ENCODE measurements around the gene TSPAN14. TPM values are rescaled to one million over a fixed set of nuclear protein-coding genes. Genes with fewer than 3 reads are reported as not detected.

Gene TSPAN14
- total RNA-seq, 6 donors from 2014 or later, result 52.1 to 157 (median 111) TPM

DNA sequence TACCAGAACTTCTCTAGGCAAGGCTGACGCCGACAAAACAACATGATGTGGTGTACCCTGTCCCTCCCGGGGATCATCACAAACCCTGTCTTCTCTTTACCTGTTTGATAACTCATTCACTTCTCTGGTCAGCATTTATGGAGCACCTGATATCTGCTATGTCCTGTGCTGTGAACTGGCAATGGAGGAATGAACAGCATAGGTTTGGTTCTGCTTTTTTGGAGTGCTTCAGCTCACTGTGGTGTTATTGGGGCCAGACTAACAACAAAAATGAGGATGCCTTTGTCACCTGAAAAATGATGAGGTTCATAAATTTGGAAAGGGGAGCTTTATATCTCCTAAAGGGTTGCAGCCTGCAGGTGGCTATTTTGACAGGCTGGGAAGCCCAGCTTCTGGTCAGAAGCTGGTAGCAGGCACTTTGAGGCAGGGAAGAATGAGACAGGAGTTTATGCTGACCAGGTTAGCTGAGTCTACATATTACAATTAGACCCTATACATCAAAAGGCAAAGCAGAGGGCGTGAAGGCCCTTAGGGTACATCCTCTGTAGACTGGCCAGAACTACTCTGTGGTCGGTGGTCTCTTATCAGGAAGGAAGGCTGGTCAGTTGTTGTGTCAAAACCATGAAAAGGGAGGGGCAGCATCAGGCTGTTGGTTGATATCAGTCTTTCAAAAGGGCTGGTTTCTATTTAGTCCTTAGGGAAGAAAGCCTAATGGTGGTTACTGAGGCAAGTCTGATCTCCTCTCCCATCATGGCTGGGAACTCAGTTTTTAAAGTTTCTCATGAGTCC, 125.9 kb downstream of the TSPAN14 start:
- peaks cover 0 to 8% (median 6%) of the 10 kb centered on the region in 4 donors for H3K9me3 ChIP-seq
- no peaks in the 10 kb centered on the region for H3K36me3 ChIP-seq
- 71 to 80% methylated on average over 5 of the region's 5 CpGs for WGBS, 2 donors
- no peak overlapping the region for H3K27ac ChIP-seq
- ATAC-seq (ENCODE audit: low FRiP score in 2 of 2), result no peak
- no peak for TF ChIP-seq POLR2AphosphoS5 (IDR thresholded peaks at IDR 0.05)
- TF ChIP-seq EP300 (IDR thresholded peaks at IDR 0.05), result no peak
- TF ChIP-seq, protein P1, sequence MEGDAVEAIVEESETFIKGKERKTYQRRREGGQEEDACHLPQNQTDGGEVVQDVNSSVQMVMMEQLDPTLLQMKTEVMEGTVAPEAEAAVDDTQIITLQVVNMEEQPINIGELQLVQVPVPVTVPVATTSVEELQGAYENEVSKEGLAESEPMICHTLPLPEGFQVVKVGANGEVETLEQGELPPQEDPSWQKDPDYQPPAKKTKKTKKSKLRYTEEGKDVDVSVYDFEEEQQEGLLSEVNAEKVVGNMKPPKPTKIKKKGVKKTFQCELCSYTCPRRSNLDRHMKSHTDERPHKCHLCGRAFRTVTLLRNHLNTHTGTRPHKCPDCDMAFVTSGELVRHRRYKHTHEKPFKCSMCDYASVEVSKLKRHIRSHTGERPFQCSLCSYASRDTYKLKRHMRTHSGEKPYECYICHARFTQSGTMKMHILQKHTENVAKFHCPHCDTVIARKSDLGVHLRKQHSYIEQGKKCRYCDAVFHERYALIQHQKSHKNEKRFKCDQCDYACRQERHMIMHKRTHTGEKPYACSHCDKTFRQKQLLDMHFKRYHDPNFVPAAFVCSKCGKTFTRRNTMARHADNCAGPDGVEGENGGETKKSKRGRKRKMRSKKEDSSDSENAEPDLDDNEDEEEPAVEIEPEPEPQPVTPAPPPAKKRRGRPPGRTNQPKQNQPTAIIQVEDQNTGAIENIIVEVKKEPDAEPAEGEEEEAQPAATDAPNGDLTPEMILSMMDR (IDR thresholded peaks at IDR 0.05), result no peak
- no peak for TF ChIP-seq POLR2A (IDR thresholded peaks at IDR 0.05)
- no peak for DNase-seq
- peaks cover 0 to 5% (median 0%) of the 10 kb centered on the region in 4 donors for H3K4me1 ChIP-seq
- H3K4me3 ChIP-seq, result no peak overlapping the region
- H3K27me3 ChIP-seq, result no peaks in the 10 kb centered on the region

DNA sequence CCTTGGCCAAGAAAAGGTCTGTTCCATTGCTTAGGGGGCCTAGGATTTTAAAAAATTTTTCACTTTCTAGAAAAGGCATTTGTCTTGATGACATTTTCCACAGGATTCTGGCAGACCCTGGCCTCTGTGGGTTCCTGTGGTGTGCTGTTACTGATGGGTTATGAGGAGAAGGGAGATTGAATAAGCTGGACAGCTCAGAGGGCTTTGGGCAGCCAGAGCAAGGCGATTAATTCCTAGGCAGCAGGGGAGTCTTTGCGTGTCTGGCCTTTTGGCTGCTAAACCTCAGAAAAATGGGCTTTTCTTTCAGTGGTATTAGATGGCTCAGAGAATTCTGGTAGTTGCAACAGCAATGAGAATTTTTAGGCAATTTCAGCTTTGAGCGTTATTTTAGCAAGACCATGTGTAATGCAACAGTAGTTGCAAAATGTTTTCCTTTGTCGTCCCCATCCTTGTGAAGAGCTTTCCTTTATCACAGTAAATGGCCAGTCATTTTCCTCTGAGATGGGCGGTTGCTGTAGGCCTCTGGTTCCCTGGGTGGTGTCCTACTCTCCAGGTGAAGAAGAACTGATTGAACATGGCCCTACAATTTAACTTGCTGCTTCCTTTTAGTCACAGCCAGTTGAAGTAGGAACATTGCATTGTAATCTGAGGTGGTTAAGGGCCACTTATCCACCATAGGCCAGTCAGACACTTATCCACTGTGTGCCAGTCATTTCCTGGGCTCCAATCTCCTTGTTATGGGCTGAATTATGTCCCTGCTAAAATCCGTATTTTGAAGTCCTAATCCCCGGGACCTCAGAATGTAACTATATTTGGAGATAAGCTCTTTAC, 126.7 kb downstream of the TSPAN14 start:
- no peak overlapping the region for H3K4me3 ChIP-seq
- H3K27ac ChIP-seq, result peak overlapping the region in 1 of 4 donors; percentile 48
- ATAC-seq (ENCODE audit: low FRiP score in 2 of 2) (peak in 1 of 2 donors; percentile 11), DNase-seq (no peak)
- H3K36me3 ChIP-seq, result no peaks in the 10 kb centered on the region
- peaks cover 0 to 8% (median 6%) of the 10 kb centered on the region in 4 donors for H3K9me3 ChIP-seq
- peaks cover 0 to 5% (median 0%) of the 10 kb centered on the region in 4 donors for H3K4me1 ChIP-seq
- TF ChIP-seq POLR2AphosphoS5 (IDR thresholded peaks at IDR 0.05), result no peak
- TF ChIP-seq EP300 (IDR thresholded peaks at IDR 0.05), result no peak
- TF ChIP-seq POLR2A (IDR thresholded peaks at IDR 0.05), result no peak
- TF ChIP-seq, protein P1 (IDR thresholded peaks at IDR 0.05), result no peak
- no peaks in the 10 kb centered on the region for H3K27me3 ChIP-seq
- 63 to 79% methylated on average over 7 of the region's 7 CpGs for WGBS, 2 donors

DNA sequence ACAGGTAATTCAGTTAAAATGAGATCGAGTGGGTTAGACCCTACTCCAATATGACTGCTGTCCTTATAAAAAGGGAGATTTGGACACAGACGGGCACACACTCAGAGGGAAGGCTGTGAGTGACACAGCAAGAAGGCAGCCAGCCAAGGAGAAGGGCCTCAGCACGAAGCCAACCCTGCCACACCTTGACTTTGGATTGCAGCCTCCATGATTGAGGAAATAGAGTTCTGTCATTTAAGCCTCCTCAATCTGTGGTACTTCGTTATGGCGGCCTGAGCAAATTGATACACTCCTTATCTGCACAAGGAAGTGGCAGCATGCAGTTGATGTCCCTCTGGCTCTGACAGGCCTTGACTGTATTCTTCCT, 127.3 kb downstream of the TSPAN14 start:
- H3K27ac ChIP-seq, result no peak overlapping the region
- H3K27me3 ChIP-seq, result no peaks in the 10 kb centered on the region
- TF ChIP-seq POLR2A (IDR thresholded peaks at IDR 0.05), result no peak
- TF ChIP-seq, protein P1 (IDR thresholded peaks at IDR 0.05), result no peak
- TF ChIP-seq EP300 (IDR thresholded peaks at IDR 0.05), result no peak
- no peak for TF ChIP-seq POLR2AphosphoS5 (IDR thresholded peaks at IDR 0.05)
- peaks cover 0 to 8% (median 6%) of the 10 kb centered on the region in 4 donors for H3K9me3 ChIP-seq
- H3K4me3 ChIP-seq, result no peak overlapping the region
- no peaks in the 10 kb centered on the region for H3K36me3 ChIP-seq
- DNase-seq (peak in 1 of 2 donors; percentile 41), ATAC-seq (ENCODE audit: low FRiP score in 2 of 2) (peak in 1 of 2 donors; percentile 61)
- H3K4me1 ChIP-seq, result peaks cover 0 to 5% (median 0%) of the 10 kb centered on the region in 4 donors
- 68 to 77% methylated on average over 5 of the region's 5 CpGs for WGBS, 2 donors

DNA sequence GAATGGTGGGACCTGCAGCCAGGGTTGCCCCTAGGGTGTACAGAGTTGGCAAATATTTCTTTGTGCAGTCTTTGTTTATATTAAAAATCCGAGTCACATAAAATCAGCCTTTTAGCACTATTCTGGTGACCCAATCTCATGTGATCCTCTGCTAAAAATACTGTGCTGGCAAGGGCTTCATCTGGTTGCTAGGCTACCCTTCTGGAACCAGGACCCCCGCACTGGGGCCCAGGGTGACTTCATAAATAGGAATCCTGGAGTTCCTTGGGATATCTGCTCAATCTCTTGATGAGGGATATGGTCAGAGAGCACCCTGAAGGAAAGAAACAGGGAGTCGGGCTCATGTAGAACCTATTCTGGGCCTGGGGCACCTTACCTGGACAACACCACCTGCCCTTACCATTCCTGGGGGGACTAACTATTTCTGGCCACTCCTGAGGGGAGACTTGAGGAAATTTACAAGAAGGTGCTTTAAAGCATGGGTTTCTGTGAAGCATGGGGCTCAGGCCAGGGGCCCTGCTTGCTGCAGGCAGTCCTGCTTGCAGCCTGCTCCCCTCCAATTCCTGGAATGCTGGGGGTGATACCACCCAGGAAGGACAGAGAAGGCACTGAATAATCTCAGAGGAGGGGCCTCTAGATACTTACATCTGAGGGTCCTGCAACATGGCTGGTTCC, 128.3 kb downstream of the TSPAN14 start:
- H3K27ac ChIP-seq, result no peak overlapping the region
- 78 to 85% methylated on average over 3 of the region's 3 CpGs for WGBS, 2 donors
- no peak for DNase-seq
- no peaks in the 10 kb centered on the region for H3K27me3 ChIP-seq
- peaks cover 0 to 5% (median 0%) of the 10 kb centered on the region in 4 donors for H3K4me1 ChIP-seq
- ATAC-seq (ENCODE audit: low FRiP score in 2 of 2), result no peak
- TF ChIP-seq, protein P1 (IDR thresholded peaks at IDR 0.05), result no peak
- TF ChIP-seq EP300 (IDR thresholded peaks at IDR 0.05) (no peak), POLR2A (IDR thresholded peaks at IDR 0.05) (no peak), POLR2AphosphoS5 (IDR thresholded peaks at IDR 0.05) (no peak)
- H3K36me3 ChIP-seq, result no peaks in the 10 kb centered on the region
- H3K4me3 ChIP-seq, result no peak overlapping the region
- no peaks in the 10 kb centered on the region for H3K9me3 ChIP-seq

Other genes with a start within 250 kb of the TSPAN14 start
- 100 to 1,000 TPM; 108 to 327 (median 194) TPM for gene ANXA11, start 248.8 kb upstream of the TSPAN14 start, total RNA-seq
- 1 to 10 TPM in 1 of 6 donors, under 1 TPM in 5; 0.15 to 2.1 (median 0.73) TPM for gene MAT1A, start 164.7 kb upstream of the TSPAN14 start, total RNA-seq
- gene DYDC1, start 97.6 kb upstream of the TSPAN14 start, total RNA-seq, result 1 to 10 TPM in 1 of 6 donors, under 1 TPM in 1, not detected in 4; 0.71 to 8.7 TPM
- 10 to 100 TPM in 1 of 6 donors, 1 to 10 TPM in 3, not detected in 2; 1.9 to 13.7 (median 3.6) TPM for gene DYDC2, start 97.5 kb upstream of the TSPAN14 start, total RNA-seq
- gene PRXL2A, start 45.8 kb upstream of the TSPAN14 start, total RNA-seq, result 10 to 100 TPM; 19.9 to 46.0 (median 33.2) TPM
- gene SH2D4B, start 83.6 kb downstream of the TSPAN14 start, total RNA-seq, result 1 to 10 TPM in 1 of 6 donors, under 1 TPM in 4, not detected in 1; 0.15 to 1.0 (median 0.55) TPM